K562 (cell line): Measurements from ENCODE around the gene MARCHF3. TPM values are rescaled to one million over a fixed set of nuclear protein-coding genes. Genes with fewer than 3 reads are reported as not detected.

Experiments
- ATAC-seq: fragments of 200-7000 bp; cut with Tn5 transposase; 3 replicates; pipeline ENCODE4 v1.9.1; 2020; ENCODE audit warnings: moderate library complexity
- BruUV-seq: library from RNA; stranded (reverse); fragments of 400-500 nt; replicated peaks from 2 replicates; lab custom pipeline; 2021; lab: Mats Ljungman, UMichigan
- CTCF ChIA-PET: fragments of 300-600 bp; formaldehyde crosslinking; extraction: SDS; loops from one replicate; lab custom pipeline; 2021; ENCODE audit warnings: low intra/inter-chr PET ratio; lab: Yijun Ruan, JAX
- POLR2A ChIA-PET: fragments of 300-600, 350-650 bp; sonication (Branson Sonifier 250); formaldehyde crosslinking; extraction: SDS; loops from one replicate; lab custom pipeline; 2021; ENCODE audit warnings: antibody characterized with exemption, inconsistent platforms; lab: Yijun Ruan, JAX
- DNase-seq, 4 experiments: peaks; one replicate each; pipeline versions ENCODE4 v3.0.0 to v3.0.0-alpha.2; 2011 to 2018; ENCODE audit warnings: low spot score in 3 of 4, mixed read lengths in 3 of 4; ENCODE audit errors: extremely low read depth in 1 of 4
- FAIRE-seq: peaks from 2 replicates; lab custom pipeline; 2011; peaks lifted over from hg19 to GRCh38; lab: Jason Lieb, UNC
- H2AFZ ChIP-seq: 2 replicates; pipeline ENCODE4 v1.6.0; 2011; ENCODE audit warnings: low read depth, low read length, control low read depth, inconsistent platforms
- H3K27ac ChIP-seq: fragments of 200-600 bp; 3 replicates; pipeline ENCODE4 v1.8.0; 2011; ENCODE audit warnings: low read depth, mild to moderate bottlenecking, control low read depth, inconsistent platforms, low read length, moderate library complexity, mixed read lengths; ENCODE audit errors: extremely low read depth
- H3K27me3 ChIP-seq, 2 experiments: fragments of 300-600 bp in 1 of 2; 2 replicates in 1 of 2; 3 replicates in 1 of 2; pipeline versions ENCODE4 v1.6.0 to v1.8.0; 2011; ENCODE audit warnings: inconsistent platforms in 2 of 2, low read length in 2 of 2, mild to moderate bottlenecking in 1 of 2, mixed read lengths in 1 of 2, moderate library complexity in 1 of 2; ENCODE audit not compliant: control insufficient read depth in 2 of 2, insufficient read depth in 2 of 2
- H3K36me3 ChIP-seq: fragments of 300-600 bp; 3 replicates; pipeline ENCODE4 v1.8.0; 2011; ENCODE audit warnings: mild to moderate bottlenecking, low read length, inconsistent platforms; ENCODE audit not compliant: control insufficient read depth, insufficient read depth
- H3K4me1 ChIP-seq, 2 experiments: fragments of 200-600 bp in 1 of 2; replicated peaks in 1 of 2; 2 replicates in 1 of 2; 3 replicates in 1 of 2; pipeline versions ENCODE4 v1.5.1 to v1.8.0; 2011; ENCODE audit warnings: inconsistent platforms in 2 of 2, low read length in 2 of 2, mild to moderate bottlenecking in 1 of 2, mixed read lengths in 1 of 2, moderate library complexity in 1 of 2; ENCODE audit not compliant: control insufficient read depth in 2 of 2, insufficient read depth in 2 of 2
- H3K4me2 ChIP-seq: 2 replicates; pipeline ENCODE4 v1.6.1; 2011; ENCODE audit warnings: low read length, control low read depth, inconsistent platforms, mixed read lengths; ENCODE audit not compliant: insufficient read depth
- H3K4me3 ChIP-seq: fragments of 200-600 bp; sonication (generic), shearing (Covaris generic); 2 replicates; pipeline ENCODE4 v1.5.1; 2016; ENCODE audit warnings: control low read depth, inconsistent platforms
- H3K79me2 ChIP-seq: fragments of 200-600 bp; 3 replicates; pipeline ENCODE4 v1.8.0; 2011; ENCODE audit warnings: low read length, inconsistent platforms; ENCODE audit not compliant: control insufficient read depth, insufficient read depth
- H3K9ac ChIP-seq, 2 experiments: 2 replicates each; pipeline versions ENCODE4 v1.6.0 to v1.6.1; 2011; ENCODE audit warnings: low read depth in 2 of 2, low read length in 2 of 2, control low read depth in 1 of 2, inconsistent platforms in 1 of 2, mild to moderate bottlenecking in 1 of 2, mixed read lengths in 1 of 2; ENCODE audit not compliant: insufficient read depth in 1 of 2
- H3K9me1 ChIP-seq: one replicate; pipeline ENCODE4 v1.6.0; 2011; ENCODE audit warnings: inconsistent platforms, mild to moderate bottlenecking, low read length, moderate library complexity; ENCODE audit not compliant: control insufficient read depth, insufficient read depth
- H3K9me3 ChIP-seq: replicated peaks from 2 replicates; pipeline ENCODE4 v1.5.1; 2011; ENCODE audit warnings: low read depth, low read length, inconsistent platforms; ENCODE audit not compliant: control insufficient read depth, insufficient read depth
- H4K20me1 ChIP-seq: replicated peaks from 2 replicates; pipeline ENCODE4 v1.6.1; 2011; ENCODE audit warnings: low read length, inconsistent platforms, mixed read lengths; ENCODE audit not compliant: control insufficient read depth, insufficient read depth
- GTF2F1 ChIP-seq: IDR thresholded peaks from 2 replicates; pipeline ENCODE4 v1.6.1; 2011; ENCODE audit warnings: low read depth, low read length, improper control_type of control experiment
- HIVEP1 ChIP-seq: fragments of 250-450 bp; sonication (Bioruptor Pico); IDR thresholded peaks from 2 replicates; pipeline ENCODE4 v1.4.0; 2020; ENCODE audit warnings: mild to moderate bottlenecking
- HMG20A ChIP-seq: fragments of 450-650 bp; formaldehyde crosslinking; conservative IDR thresholded peaks from 2 replicates; pipeline ENCODE4 v1.4.0; 2020; ENCODE audit warnings: mild to moderate bottlenecking, mixed read lengths
- IRF2 ChIP-seq: sonication (generic); formaldehyde crosslinking; IDR thresholded peaks from 2 replicates; pipeline ENCODE4 v1.8.1; 2022; ENCODE audit warnings: mild to moderate bottlenecking, missing genetic modification reagents
- KDM2B ChIP-seq: fragments of 250-450 bp; sonication (Bioruptor Pico); IDR thresholded peaks from 2 replicates; pipeline ENCODE4 v1.8.0; 2021; ENCODE audit warnings: mild to moderate bottlenecking, moderate library complexity
- MED1 ChIP-seq: sonication (generic); formaldehyde crosslinking; IDR thresholded peaks from 2 replicates; pipeline ENCODE4 v1.8.1; 2023; ENCODE audit warnings: missing genetic modification reagents, borderline replicate concordance
- POLR2H ChIP-seq: IDR thresholded peaks from 2 replicates; pipeline ENCODE4 v1.6.1; 2016; ENCODE audit warnings: missing genetic modification characterization, low read depth, mild to moderate bottlenecking, control low read depth, missing compliant biosample characterization, moderate library complexity
- SETDB1 ChIP-seq: IDR thresholded peaks from one replicate; pipeline ENCODE4 v1.6.1; 2012; ENCODE audit warnings: low read length, control low read depth, inconsistent platforms
- SMC3 ChIP-seq: conservative IDR thresholded peaks from 2 replicates; pipeline ENCODE4 v1.6.1; 2011; ENCODE audit warnings: low read depth, low read length, improper control_type of control experiment; ENCODE audit not compliant: insufficient read depth
- SRSF7 ChIP-seq: fragments of 200-400 bp; formaldehyde crosslinking; optimal IDR thresholded peaks from 2 replicates; pipeline ENCODE3; 2017; ENCODE audit warnings: mild to moderate bottlenecking, low read depth, low read length
- ZNF212 ChIP-seq: fragments of 450-650 bp; formaldehyde crosslinking; IDR thresholded peaks from 2 replicates; pipeline ENCODE4 v1.4.0; 2020; ENCODE audit warnings: mild to moderate bottlenecking
- ZNF696 ChIP-seq: fragments of 250-450 bp; sonication (Bioruptor Pico); conservative IDR thresholded peaks from 2 replicates; pipeline ENCODE4 v1.4.0; 2020; ENCODE audit warnings: mild to moderate bottlenecking, moderate library complexity
- WGBS: fragments of 100-300 bp; shearing (Covaris generic); methylation state at CpG from one replicate; pipeline ENCODE4 v1.1.6; 2016; ENCODE audit warnings: low coverage, mixed read lengths; ENCODE audit not compliant: insufficient coverage; ENCODE audit errors: missing lambda C conversion rate; 5-methylcytosine and 5-hydroxymethylcytosine counted together
- in situ Hi-C: fragments of 300-500 bp; cut with MboI; formaldehyde crosslinking; loops from 4 replicates; pipeline ENCODE4 v1.15.0; 2018; ENCODE audit warnings: inconsistent platforms, mixed read lengths
- intact Hi-C: fragments of 100-400 bp; cut with micrococcal nuclease; formaldehyde crosslinking; loops from 2 replicates; pipeline ENCODE4 v1.14.2; 2022
- polyA plus RNA-seq, 8 experiments: library from polyadenylated mRNA; depleted of rRNA in 4 of 8; stranded (reverse) in 5 of 8; unstranded in 3 of 8; fragments of >200 nt; fragmentation: Nextera tagmentation in 2 of 8; fragmentation: Illumina TruSeq in 1 of 8; extraction: Ambion mirVana in 2 of 8; extraction: Trizol in 1 of 8; gene quantifications; 2 replicates each; pipeline versions ENCODE4 v1.2.1 to v1.2.3, GENCODE V29; 2011 to 2014; ENCODE audit warnings: inconsistent platforms in 1 of 8, missing spikeins in 1 of 8
- total RNA-seq, 7 experiments: library from RNA; depleted of rRNA in 6 of 7; stranded (reverse); fragments of >200 nt in 6 of 7; fragmentation: Illumina TruSeq in 2 of 7; extraction: Trizol in 2 of 7; gene quantifications; 2 replicates each; pipeline versions ENCODE4 v1.2.1 to v1.2.3, GENCODE V29; 2011 to 2021; ENCODE audit warnings: low replicate concordance in 1 of 7
- TF ChIP-seq, protein P1 (sequence below), 3 experiments: IDR thresholded peaks in 2 of 3; conservative IDR thresholded peaks in 1 of 3; 2 replicates each; pipeline ENCODE4 v1.5.1; 2011 to 2012; ENCODE audit warnings: low read length in 3 of 3, mild to moderate bottlenecking in 3 of 3, control low read depth in 2 of 3, improper control_type of control experiment in 1 of 3, inconsistent platforms in 1 of 3, low read depth in 1 of 3, mixed read lengths in 1 of 3, moderate library complexity in 1 of 3; ENCODE audit not compliant: insufficient read depth in 2 of 3
- TF ChIP-seq, protein P2 (sequence below), 2 experiments: IDR thresholded peaks in 1 of 2; conservative IDR thresholded peaks in 1 of 2; 2 replicates each; pipeline ENCODE4 v1.6.1; 2016; ENCODE audit warnings: low read depth in 2 of 2, mild to moderate bottlenecking in 1 of 2, missing compliant biosample characterization in 1 of 2, missing genetic modification characterization in 1 of 2, moderate library complexity in 1 of 2
- TF ChIP-seq, protein P3 (sequence below): fragments of 200-800 bp; sonication (Bioruptor generic); IDR thresholded peaks from 2 replicates; pipeline ENCODE4 v1.6.1; 2017; ENCODE audit warnings: missing genetic modification characterization, missing compliant biosample characterization

MARCHF3 gene
- total and polyA plus RNA-seq, 9 of the 15 experiments (the other 6 are each of a cell fraction or from before 2014, with no cell fraction given) = 5.6 to 37.4 (median 16.5) TPM

DNA sequence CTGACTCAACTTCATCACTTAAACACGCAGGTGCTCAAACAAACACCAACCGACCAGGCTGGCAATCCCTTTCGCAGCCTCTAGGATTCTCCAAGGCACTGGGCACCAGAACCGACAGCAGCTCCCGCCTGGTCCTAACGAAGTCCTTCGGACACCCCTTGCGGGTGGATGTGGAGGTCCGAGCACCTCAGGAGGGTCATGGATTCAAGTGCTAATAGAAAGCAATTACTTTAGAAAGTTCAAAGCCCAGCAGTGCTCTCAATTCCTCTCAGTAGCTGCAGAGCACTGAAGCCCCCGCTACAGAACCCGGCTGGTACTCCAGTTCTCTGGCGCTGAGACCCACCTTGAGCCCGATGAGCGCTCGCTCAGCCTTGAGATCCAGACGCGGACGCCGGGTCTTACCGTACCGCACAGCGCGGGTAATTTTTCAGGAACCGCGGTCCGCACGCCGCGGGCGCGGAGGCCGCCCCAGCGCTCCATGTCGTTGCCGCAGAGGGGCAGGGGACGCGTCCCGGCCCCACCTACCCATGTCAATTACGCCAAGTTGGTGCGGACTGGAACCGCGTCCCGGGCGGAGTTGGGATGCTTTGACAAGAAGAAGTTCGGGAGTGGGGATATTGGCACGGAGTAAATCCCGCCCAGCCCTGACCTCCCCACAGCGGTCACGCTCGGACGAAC lies 638 bp downstream of the MARCHF3 start:
- Histone ChIP-seq H3K36me3 (no peaks in the 10 kb centered on the region), H3K9me3 (no peaks in the 10 kb centered on the region), H3K4me1 (peaks cover 26 to 32% of the 10 kb centered on the region in 2 experiments), H4K20me1 (peaks cover 7% of the 10 kb centered on the region), H3K9me1 (no peaks in the 10 kb centered on the region), H3K27ac (peak overlapping the region; percentile 89), H2AFZ (peak overlapping the region; percentile 98), H3K9ac (peak overlapping the region; percentile 89 to 99), H3K79me2 (peaks cover 68% of the 10 kb centered on the region), H3K4me3 (peak overlapping the region; percentile 89), H3K27me3 (no peaks in the 10 kb centered on the region), H3K4me2 (peak overlapping the region; percentile 78)
- intact Hi-C loops (loop anchor here (1.0 to 5.0 kb wide), 7 partner anchors 31 to 352 kb away; no protein-coding TSS in a partner anchor), in situ Hi-C loops (no loop called here)
- BruUV-seq = TSS peak; percentile 45
- ChIA-PET POLR2A (interaction anchor here (0.9 to 2.2 kb wide), 6 partner anchors 10 to 146 kb away, joined by 4 to 11 read pairs (median 4); no protein-coding TSS in a partner anchor), CTCF (interaction anchor here (0.6 kb wide), 1 partner anchor 63 kb away, joined by 4 read pairs; no protein-coding TSS in a partner anchor)
- peak; percentile 26 for FAIRE-seq
- DNase-seq = peak; percentile 43 to 68 (median 48)
- WGBS = under 1% methylated on average over 24 of the region's 51 CpGs
- ATAC-seq = peak; percentile 58
- TF ChIP-seq HIVEP1 = no peak
- no peak for TF ChIP-seq SRSF7
- TF ChIP-seq, protein P1, sequence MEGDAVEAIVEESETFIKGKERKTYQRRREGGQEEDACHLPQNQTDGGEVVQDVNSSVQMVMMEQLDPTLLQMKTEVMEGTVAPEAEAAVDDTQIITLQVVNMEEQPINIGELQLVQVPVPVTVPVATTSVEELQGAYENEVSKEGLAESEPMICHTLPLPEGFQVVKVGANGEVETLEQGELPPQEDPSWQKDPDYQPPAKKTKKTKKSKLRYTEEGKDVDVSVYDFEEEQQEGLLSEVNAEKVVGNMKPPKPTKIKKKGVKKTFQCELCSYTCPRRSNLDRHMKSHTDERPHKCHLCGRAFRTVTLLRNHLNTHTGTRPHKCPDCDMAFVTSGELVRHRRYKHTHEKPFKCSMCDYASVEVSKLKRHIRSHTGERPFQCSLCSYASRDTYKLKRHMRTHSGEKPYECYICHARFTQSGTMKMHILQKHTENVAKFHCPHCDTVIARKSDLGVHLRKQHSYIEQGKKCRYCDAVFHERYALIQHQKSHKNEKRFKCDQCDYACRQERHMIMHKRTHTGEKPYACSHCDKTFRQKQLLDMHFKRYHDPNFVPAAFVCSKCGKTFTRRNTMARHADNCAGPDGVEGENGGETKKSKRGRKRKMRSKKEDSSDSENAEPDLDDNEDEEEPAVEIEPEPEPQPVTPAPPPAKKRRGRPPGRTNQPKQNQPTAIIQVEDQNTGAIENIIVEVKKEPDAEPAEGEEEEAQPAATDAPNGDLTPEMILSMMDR (IDR thresholded peaks at IDR 0.05 in 2 of 3, conservative IDR thresholded peaks at IDR 0.05 in 1 of 3; ENCODE audit: insufficient read depth in 2 of 3, low read depth in 1 of 3, low read length in 3 of 3) = peak; percentile 27 to 73 (median 49); a peak in 5 of 6 replicates
- TF ChIP-seq POLR2H (tag) = no peak
- TF ChIP-seq MED1 (CRISPR knock-in tag) = no peak
- no peak for TF ChIP-seq IRF2
- no peak for TF ChIP-seq SETDB1
- TF ChIP-seq SMC3 = no peak
- TF ChIP-seq, protein P2, sequence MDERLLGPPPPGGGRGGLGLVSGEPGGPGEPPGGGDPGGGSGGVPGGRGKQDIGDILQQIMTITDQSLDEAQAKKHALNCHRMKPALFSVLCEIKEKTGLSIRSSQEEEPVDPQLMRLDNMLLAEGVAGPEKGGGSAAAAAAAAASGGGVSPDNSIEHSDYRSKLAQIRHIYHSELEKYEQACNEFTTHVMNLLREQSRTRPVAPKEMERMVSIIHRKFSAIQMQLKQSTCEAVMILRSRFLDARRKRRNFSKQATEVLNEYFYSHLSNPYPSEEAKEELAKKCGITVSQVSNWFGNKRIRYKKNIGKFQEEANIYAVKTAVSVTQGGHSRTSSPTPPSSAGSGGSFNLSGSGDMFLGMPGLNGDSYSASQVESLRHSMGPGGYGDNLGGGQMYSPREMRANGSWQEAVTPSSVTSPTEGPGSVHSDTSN (CRISPR knock-in tag; IDR thresholded peaks at IDR 0.05; ENCODE audit: low read depth) = no peak
- TF ChIP-seq, protein P2 (tag; conservative IDR thresholded peaks at IDR 0.05; ENCODE audit: low read depth) = no peak
- TF ChIP-seq, protein P3, sequence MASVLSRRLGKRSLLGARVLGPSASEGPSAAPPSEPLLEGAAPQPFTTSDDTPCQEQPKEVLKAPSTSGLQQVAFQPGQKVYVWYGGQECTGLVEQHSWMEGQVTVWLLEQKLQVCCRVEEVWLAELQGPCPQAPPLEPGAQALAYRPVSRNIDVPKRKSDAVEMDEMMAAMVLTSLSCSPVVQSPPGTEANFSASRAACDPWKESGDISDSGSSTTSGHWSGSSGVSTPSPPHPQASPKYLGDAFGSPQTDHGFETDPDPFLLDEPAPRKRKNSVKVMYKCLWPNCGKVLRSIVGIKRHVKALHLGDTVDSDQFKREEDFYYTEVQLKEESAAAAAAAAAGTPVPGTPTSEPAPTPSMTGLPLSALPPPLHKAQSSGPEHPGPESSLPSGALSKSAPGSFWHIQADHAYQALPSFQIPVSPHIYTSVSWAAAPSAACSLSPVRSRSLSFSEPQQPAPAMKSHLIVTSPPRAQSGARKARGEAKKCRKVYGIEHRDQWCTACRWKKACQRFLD (CRISPR knock-in tag) = peak; percentile 18; the same call in 1 of the 2 replicates
- 0 out of 2 replicates have a peak, but pooled peaks have one; percentile 29 for TF ChIP-seq GTF2F1
- no peak for TF ChIP-seq ZNF696 (CRISPR knock-in tag)
- no peak for TF ChIP-seq HMG20A (CRISPR knock-in tag)
- TF ChIP-seq KDM2B = 0 out of 2 replicates have a peak, but pooled peaks have one; percentile 37
- no peak for TF ChIP-seq ZNF212
